GM18873 (cell line): ENCODE results near the gene CABP4.

ENCODE experiments used
- ATAC-seq: cut with Tn5 transposase; IDR thresholded peaks from one replicate; pipeline ENCODE4 v1.9.1; 2021; ENCODE audit warnings: mild to moderate bottlenecking, moderate library complexity, moderate number of reproducible peaks; ENCODE audit not compliant: unreplicated experiment, low FRiP score

Gene CABP4

GRCh38 chr11:67455054-67455453 is at the start of gene CABP4:
CABP4 (plus strand) TSS chr11:67455354; CDS start chr11:67455424, 70 bp downstream.
- ATAC-seq, result no peak

GRCh38 chr11:67405688-67406339 is 49.3 kb upstream of the CABP4 start:
- ATAC-seq, result no peak

GRCh38 chr11:67406420-67406968 is 48.7 kb upstream of the CABP4 start:
- no peak for ATAC-seq

- ATAC-seq, result no peak
These were observed 48.0 kb upstream of the CABP4 start for GRCh38 chr11:67406969-67407687.

- no peak for ATAC-seq
These were observed 47.4 kb upstream of the CABP4 start for GRCh38 chr11:67407688-67408163.

- ATAC-seq, result peak; percentile 12
These were observed 46.5 kb upstream of the CABP4 start for GRCh38 chr11:67408437-67409200.

- ATAC-seq, result peak; percentile 42
These were observed 45.9 kb upstream of the CABP4 start for GRCh38 chr11:67409261-67409666.

- ATAC-seq, result no peak
These were observed 45.3 kb upstream of the CABP4 start for GRCh38 chr11:67409781-67410368.

- no peak for ATAC-seq
These were observed 44.8 kb upstream of the CABP4 start for GRCh38 chr11:67410369-67410831.

GRCh38 chr11:67410984-67411784 is 44.0 kb upstream of the CABP4 start:
- no peak for ATAC-seq

GRCh38 chr11:67411785-67412152 is 43.4 kb upstream of the CABP4 start:
- no peak for ATAC-seq

GRCh38 chr11:67412495-67413179 is 42.5 kb upstream of the CABP4 start:
- ATAC-seq, result no peak

- no peak for ATAC-seq
These were observed 41.8 kb upstream of the CABP4 start for GRCh38 chr11:67413266-67413849.

GRCh38 chr11:67415501-67416304 is 39.5 kb upstream of the CABP4 start, which contains the start of gene CARNS1:
CARNS1 (plus strand) TSS chr11:67415678; CDS start chr11:67416200, 522 bp downstream.
- ATAC-seq, result no peak

GRCh38 chr11:67416416-67417335 is 38.5 kb upstream of the CABP4 start:
- ATAC-seq, result no peak

- no peak for ATAC-seq
These were observed 37.7 kb upstream of the CABP4 start for GRCh38 chr11:67417425-67417824.
